DND-41 (cell line): Measurements from ENCODE around the gene NACC2.

Experiments used
- ATAC-seq: fragments of 200-7000 bp; cut with Tn5 transposase; 3 replicates; pipeline ENCODE4 v1.9.1; 2021; ENCODE audit warnings: low read depth; ENCODE audit not compliant: insufficient read depth
- DNase-seq: peaks from one replicate; pipeline ENCODE4 v3.0.0-alpha.2; 2020
- H2AFZ ChIP-seq: 2 replicates; pipeline ENCODE4 v1.6.0; 2012; ENCODE audit warnings: low read depth, low read length
- H3K27ac ChIP-seq: 2 replicates; pipeline ENCODE4 v1.5.1; 2012; ENCODE audit warnings: low read length, inconsistent platforms
- H3K27me3 ChIP-seq: fragments of 200-600 bp; sonication (generic); 2 replicates; pipeline ENCODE4 v1.6.0; 2012; ENCODE audit warnings: low read length, mild to moderate bottlenecking, inconsistent platforms; ENCODE audit not compliant: insufficient read depth, poor library complexity
- H3K36me3 ChIP-seq: 2 replicates; pipeline ENCODE4 v1.5.1; 2012; ENCODE audit warnings: low read length, inconsistent platforms; ENCODE audit not compliant: insufficient read depth
- H3K4me1 ChIP-seq: 2 replicates; pipeline ENCODE4 v1.5.1; 2012; ENCODE audit warnings: mild to moderate bottlenecking, low read length; ENCODE audit not compliant: insufficient read depth
- H3K4me2 ChIP-seq: 2 replicates; pipeline ENCODE4 v1.6.0; 2012; ENCODE audit warnings: mild to moderate bottlenecking, moderate library complexity, low read length, inconsistent platforms; ENCODE audit not compliant: insufficient read depth
- H3K4me3 ChIP-seq, 2 experiments: fragments of 200-600 bp in 1 of 2; shearing (Covaris generic) in 1 of 2; 2 replicates each; pipeline ENCODE4 v1.5.1; 2012 to 2016; ENCODE audit warnings: inconsistent platforms in 2 of 2, low read length in 2 of 2, mild to moderate bottlenecking in 2 of 2, low read depth in 1 of 2, moderate library complexity in 1 of 2
- H3K79me2 ChIP-seq: 2 replicates; pipeline ENCODE4 v1.6.0; 2012; ENCODE audit warnings: low read length, inconsistent platforms; ENCODE audit not compliant: insufficient read depth
- H3K9ac ChIP-seq: 2 replicates; pipeline ENCODE4 v1.6.0; 2012; ENCODE audit warnings: low read depth, mild to moderate bottlenecking, inconsistent platforms, low read length, moderate library complexity
- H3K9me3 ChIP-seq: 2 replicates; pipeline ENCODE4 v1.5.1; 2012; ENCODE audit warnings: low read length, moderate library complexity, mild to moderate bottlenecking, inconsistent platforms; ENCODE audit not compliant: insufficient read depth, severe bottlenecking
- H4K20me1 ChIP-seq: 2 replicates; pipeline ENCODE4 v1.6.0; 2012; ENCODE audit warnings: low read length; ENCODE audit not compliant: insufficient read depth
- CTCF ChIP-seq: IDR thresholded peaks from 2 replicates; pipeline ENCODE4 v1.5.1; 2012; ENCODE audit warnings: borderline replicate concordance, low read length, moderate library complexity, mild to moderate bottlenecking; ENCODE audit not compliant: poor library complexity, severe bottlenecking; ENCODE audit errors: extremely low read depth
- EZH2 ChIP-seq: IDR thresholded peaks from 3 replicates; pipeline ENCODE4 v1.6.1; 2012; ENCODE audit warnings: borderline replicate concordance, low read depth, mild to moderate bottlenecking, moderate library complexity, low read length, inconsistent platforms; ENCODE audit not compliant: severe bottlenecking

Gene NACC2

GRCh38 chr9:136100700-136101614 lies 5.9 kb upstream of the NACC2 start:
- DNase-seq, result no peak
- Histone ChIP-seq H3K27ac (no peak overlapping the region), H3K27me3 (no peaks in the 10 kb centered on the region), H3K9me3 (no peaks in the 10 kb centered on the region), H3K4me1 (no peaks in the 10 kb centered on the region), H3K36me3 (no peaks in the 10 kb centered on the region), H2AFZ (no peak overlapping the region), H4K20me1 (no peaks in the 10 kb centered on the region; the same call in 1 of the 2 replicates), H3K4me2 (no peak overlapping the region), H3K4me3 (no peak overlapping the region), H3K9ac (no peak overlapping the region), H3K79me2 (no peaks in the 10 kb centered on the region)
- no peak for ATAC-seq
- TF ChIP-seq CTCF, result no peak
- TF ChIP-seq EZH2, result no peak

DNA sequence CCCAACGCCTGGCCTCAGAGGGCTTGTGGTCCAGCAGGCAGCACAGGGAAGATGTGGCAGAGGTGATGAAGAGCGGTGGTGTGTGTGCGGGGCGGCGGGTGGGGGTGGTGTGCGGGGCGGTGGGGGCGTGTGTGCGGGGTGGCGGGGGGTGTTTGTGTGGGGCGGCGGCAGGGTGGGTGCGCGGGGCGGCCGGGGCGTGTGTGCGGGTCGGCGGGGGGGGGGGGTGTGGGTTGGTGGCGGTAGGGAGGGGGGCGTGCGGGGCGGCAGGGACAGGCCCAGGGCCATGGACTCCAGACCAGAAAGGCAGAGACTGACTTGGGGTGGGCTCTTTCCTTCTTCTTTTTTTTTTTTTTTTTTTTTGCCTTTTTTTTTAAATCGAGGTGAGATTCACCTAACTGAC lies 4.5 kb upstream of the NACC2 start:
- TF ChIP-seq CTCF (no peak), EZH2 (no peak)
- Histone ChIP-seq H4K20me1 (no peaks in the 10 kb centered on the region; the same call in 1 of the 2 replicates), H3K9me3 (no peaks in the 10 kb centered on the region), H3K9ac (no peak overlapping the region), H3K27ac (no peak overlapping the region), H3K4me3 (no peak overlapping the region), H3K27me3 (no peaks in the 10 kb centered on the region), H3K36me3 (no peaks in the 10 kb centered on the region), H3K4me1 (no peaks in the 10 kb centered on the region), H2AFZ (no peak overlapping the region), H3K79me2 (no peaks in the 10 kb centered on the region), H3K4me2 (no peak overlapping the region)
- DNase-seq (no peak), ATAC-seq (no peak)

DNA sequence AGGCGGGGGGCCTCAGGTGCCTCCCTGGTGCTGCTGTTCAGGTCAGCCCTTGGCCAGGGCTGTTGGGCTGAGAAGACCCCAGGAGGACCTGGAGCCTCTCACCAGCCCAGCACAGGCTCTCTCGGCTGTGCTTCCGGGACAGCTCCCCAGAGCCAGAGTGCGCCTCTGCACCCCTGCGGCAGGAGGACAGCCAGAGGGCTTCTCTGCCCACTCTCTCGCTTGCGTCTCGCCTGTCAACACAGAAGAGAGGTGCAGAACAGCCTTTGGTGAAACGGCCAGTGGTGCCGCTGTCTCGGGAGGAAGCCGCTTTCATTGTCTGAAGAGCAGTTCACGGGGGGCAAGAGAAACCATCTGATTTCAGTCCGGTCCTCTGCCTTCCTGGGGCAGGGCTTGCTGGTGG lies 3.8 kb upstream of the NACC2 start:
- no peak overlapping the region for H3K27ac ChIP-seq

More for the DNA sequence above, 3.8 kb upstream of the NACC2 start:
- ATAC-seq (no peak), DNase-seq (no peak)
- H3K9me3 ChIP-seq, result no peaks in the 10 kb centered on the region
- no peaks in the 10 kb centered on the region for H3K27me3 ChIP-seq
- no peaks in the 10 kb centered on the region for H3K36me3 ChIP-seq
- no peaks in the 10 kb centered on the region for H3K4me1 ChIP-seq
- H3K4me2 ChIP-seq, result no peak overlapping the region
- H3K9ac ChIP-seq, result no peak overlapping the region
- TF ChIP-seq EZH2, result no peak
- TF ChIP-seq CTCF, result no peak
- H3K79me2 ChIP-seq, result no peaks in the 10 kb centered on the region
- no peaks in the 10 kb centered on the region for H4K20me1 ChIP-seq
- no peak overlapping the region for H2AFZ ChIP-seq
- no peak overlapping the region for H3K4me3 ChIP-seq
